ENCODE results near the gene FANCD2.

DNA sequence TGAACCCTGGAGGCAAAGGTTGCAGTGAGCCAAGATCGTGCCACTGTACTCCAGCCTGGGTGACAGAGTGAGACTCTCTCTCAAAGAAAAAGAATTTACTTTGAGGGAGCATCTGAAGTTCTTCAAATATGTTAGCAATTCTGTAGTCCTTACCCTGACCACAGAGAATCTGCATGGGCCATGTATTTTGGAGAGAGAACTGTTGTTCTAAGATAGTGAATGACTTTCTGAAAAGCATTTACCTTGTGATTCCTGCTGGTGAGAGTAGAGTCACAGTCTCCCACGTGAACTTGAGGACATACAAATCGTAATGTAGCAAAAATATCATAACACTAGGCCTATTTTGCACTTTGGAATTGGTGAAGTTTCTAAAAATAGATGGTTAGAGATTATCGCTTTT, 93.1 kb downstream of the FANCD2 start:
- TF ChIP-seq, protein P1, sequence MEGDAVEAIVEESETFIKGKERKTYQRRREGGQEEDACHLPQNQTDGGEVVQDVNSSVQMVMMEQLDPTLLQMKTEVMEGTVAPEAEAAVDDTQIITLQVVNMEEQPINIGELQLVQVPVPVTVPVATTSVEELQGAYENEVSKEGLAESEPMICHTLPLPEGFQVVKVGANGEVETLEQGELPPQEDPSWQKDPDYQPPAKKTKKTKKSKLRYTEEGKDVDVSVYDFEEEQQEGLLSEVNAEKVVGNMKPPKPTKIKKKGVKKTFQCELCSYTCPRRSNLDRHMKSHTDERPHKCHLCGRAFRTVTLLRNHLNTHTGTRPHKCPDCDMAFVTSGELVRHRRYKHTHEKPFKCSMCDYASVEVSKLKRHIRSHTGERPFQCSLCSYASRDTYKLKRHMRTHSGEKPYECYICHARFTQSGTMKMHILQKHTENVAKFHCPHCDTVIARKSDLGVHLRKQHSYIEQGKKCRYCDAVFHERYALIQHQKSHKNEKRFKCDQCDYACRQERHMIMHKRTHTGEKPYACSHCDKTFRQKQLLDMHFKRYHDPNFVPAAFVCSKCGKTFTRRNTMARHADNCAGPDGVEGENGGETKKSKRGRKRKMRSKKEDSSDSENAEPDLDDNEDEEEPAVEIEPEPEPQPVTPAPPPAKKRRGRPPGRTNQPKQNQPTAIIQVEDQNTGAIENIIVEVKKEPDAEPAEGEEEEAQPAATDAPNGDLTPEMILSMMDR (IDR thresholded peaks at IDR 0.05), result no peak
- no peak for TF ChIP-seq ZFX (IDR thresholded peaks at IDR 0.05; ENCODE audit: borderline replicate concordance)
